Lower leg skin (tissue), 4 donors: ENCODE data around the gene ISM1. TPM values are rescaled to one million over a fixed set of nuclear protein-coding genes. Genes with fewer than 3 reads are reported as not detected.
"Not testable (repeated sequence)": the region's sequence is repeated elsewhere in the genome, so short reads cannot be mapped to it uniquely, and the experiment has no call there.

Experiments used
- DNase-seq, 2 donors: peaks; one replicate each; pipeline ENCODE4 v3.0.0-alpha.2; 2019; ENCODE audit warnings: low spot score in 2 of 2
- H3K4me3 ChIP-seq: fragments of 200-600 bp; sonication (generic); 2 replicates; pipeline ENCODE4 v1.5.1; 2017; ENCODE audit warnings: mild to moderate bottlenecking, low read depth; ENCODE audit not compliant: poor library complexity, severe bottlenecking
- POLR2A ChIP-seq, 2 donors: fragments of 450-650 bp; IDR thresholded peaks; one replicate each; pipeline ENCODE4 v1.6.1; 2016 to 2017; ENCODE audit warnings: antibody characterized with exemption in 2 of 2, mild to moderate bottlenecking in 1 of 2, moderate library complexity in 1 of 2
- WGBS, 2 donors: methylation state at CpG; one replicate each; pipeline ENCODE4 v1.1.5; 2018; 5-methylcytosine and 5-hydroxymethylcytosine counted together
- intact Hi-C: fragments of 100-400 bp; cut with DNase I; formaldehyde crosslinking; loops from one replicate; pipeline ENCODE4 v1.15.0; 2023; ENCODE audit warnings: low total_unique reads
- total RNA-seq, 4 donors: library from RNA; depleted of rRNA; stranded (reverse); fragments of >200 nt; gene quantifications; one replicate each; pipeline ENCODE4 v1.1.0, GENCODE V29; 2016
- TF ChIP-seq, protein P1 (sequence below), 3 donors: fragments of 450-650 bp; IDR thresholded peaks; one replicate each; pipeline ENCODE4 v1.5.1; 2016; ENCODE audit warnings: antibody characterized with exemption in 3 of 3, mild to moderate bottlenecking in 3 of 3, moderate library complexity in 2 of 3

Gene ISM1
- total RNA-seq, 4 donors from 2014 or later, result 12.4 to 27.6 (median 24.1) TPM

GRCh38 chr20:13229538-13229937 is 8.5 kb downstream of the ISM1 start:
- no peak overlapping the region for H3K4me3 ChIP-seq
- intact Hi-C loops, result no loop called here
- no peak for DNase-seq
- TF ChIP-seq, protein P1, sequence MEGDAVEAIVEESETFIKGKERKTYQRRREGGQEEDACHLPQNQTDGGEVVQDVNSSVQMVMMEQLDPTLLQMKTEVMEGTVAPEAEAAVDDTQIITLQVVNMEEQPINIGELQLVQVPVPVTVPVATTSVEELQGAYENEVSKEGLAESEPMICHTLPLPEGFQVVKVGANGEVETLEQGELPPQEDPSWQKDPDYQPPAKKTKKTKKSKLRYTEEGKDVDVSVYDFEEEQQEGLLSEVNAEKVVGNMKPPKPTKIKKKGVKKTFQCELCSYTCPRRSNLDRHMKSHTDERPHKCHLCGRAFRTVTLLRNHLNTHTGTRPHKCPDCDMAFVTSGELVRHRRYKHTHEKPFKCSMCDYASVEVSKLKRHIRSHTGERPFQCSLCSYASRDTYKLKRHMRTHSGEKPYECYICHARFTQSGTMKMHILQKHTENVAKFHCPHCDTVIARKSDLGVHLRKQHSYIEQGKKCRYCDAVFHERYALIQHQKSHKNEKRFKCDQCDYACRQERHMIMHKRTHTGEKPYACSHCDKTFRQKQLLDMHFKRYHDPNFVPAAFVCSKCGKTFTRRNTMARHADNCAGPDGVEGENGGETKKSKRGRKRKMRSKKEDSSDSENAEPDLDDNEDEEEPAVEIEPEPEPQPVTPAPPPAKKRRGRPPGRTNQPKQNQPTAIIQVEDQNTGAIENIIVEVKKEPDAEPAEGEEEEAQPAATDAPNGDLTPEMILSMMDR (IDR thresholded peaks at IDR 0.05), result no peak

DNA sequence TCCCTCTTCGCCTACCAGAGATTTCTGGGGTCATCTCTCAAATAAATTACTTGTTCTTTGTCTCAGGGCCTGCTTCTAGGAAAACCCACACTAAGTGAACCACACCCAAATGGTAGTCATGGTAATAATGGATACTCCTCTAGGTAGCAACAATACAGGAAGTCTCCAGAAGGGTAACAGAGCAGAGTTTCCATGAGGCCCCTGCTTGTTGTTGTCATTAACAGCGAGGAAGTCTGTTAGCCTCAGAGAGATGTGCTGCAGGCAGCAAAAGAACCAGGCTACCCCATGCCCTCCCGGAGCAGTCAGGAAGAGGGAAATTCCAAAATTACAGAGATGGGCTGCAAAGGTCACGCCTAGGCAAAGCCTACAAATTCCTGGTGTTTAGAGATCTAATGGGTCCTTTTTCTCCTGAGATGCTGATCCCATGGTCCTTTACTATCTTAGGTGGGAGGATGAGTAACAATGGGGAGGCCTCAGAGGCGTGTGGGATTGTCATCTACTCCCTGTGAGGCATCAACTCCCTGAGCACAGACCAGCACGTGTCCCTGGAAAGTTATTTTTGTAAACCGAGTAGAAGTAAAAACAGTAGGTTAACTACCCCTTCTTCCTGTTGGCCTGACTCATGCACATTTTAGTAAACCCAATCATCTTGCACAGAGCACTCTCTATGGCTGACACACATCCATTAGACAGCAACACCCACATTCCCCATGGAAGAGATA is 10.1 kb downstream of the ISM1 start:
- no peak for DNase-seq
- intact Hi-C loops, result no loop called here
- no peak overlapping the region for H3K4me3 ChIP-seq
- TF ChIP-seq POLR2A (IDR thresholded peaks at IDR 0.05), result no peak
- TF ChIP-seq, protein P1 (IDR thresholded peaks at IDR 0.05), result no peak
- WGBS, 2 donors, result 61 to 62% methylated on average over 7 of the region's 7 CpGs

DNA sequence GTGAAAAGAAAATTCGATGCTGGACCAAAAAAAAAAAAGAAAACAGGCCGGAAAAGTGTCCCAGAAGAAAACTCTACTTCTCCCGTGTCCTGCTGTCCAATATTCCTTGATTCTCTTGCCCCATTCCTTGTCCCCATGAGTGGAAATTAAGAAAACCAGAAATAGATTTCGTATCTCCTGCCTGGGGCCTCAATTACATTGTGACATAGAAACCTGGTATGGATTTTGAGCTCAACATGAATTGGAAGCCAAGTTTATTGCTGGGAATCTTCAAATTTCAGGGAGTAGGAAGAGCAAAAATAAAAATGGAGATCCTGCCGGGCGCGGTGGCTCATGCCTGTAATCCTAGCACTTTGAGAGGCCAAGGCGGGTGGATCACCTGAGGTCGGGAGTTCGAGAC is 11.9 kb downstream of the ISM1 start:
- intact Hi-C loops, result no loop called here
- TF ChIP-seq, protein P1 (IDR thresholded peaks at IDR 0.05), result no peak
- TF ChIP-seq POLR2A (IDR thresholded peaks at IDR 0.05), result no peak
- WGBS, 2 donors, result 90 to 96% methylated on average over 10 of the region's 10 CpGs
- no peak for DNase-seq
- H3K4me3 ChIP-seq, result no peak overlapping the region

GRCh38 chr20:13234961-13235360 is 13.9 kb downstream of the ISM1 start:
- WGBS, 2 donors, result 76 to 88% methylated on average over 1 of the region's 1 CpG
- DNase-seq, result no peak
- H3K4me3 ChIP-seq, result no peak overlapping the region
- intact Hi-C loops, result no loop called here
- TF ChIP-seq, protein P1 (IDR thresholded peaks at IDR 0.05), result no peak
- no peak for TF ChIP-seq POLR2A (IDR thresholded peaks at IDR 0.05)

- WGBS, 2 donors, result 91 to 95% methylated on average over 2 of the region's 2 CpGs
- H3K4me3 ChIP-seq, DNase-seq, intact Hi-C loops: not testable (repeated sequence)
These were observed 15.3 kb downstream of the ISM1 start for GRCh38 chr20:13236360-13236759.

- intact Hi-C loops, result no loop called here
- 78 to 100% methylated on average over 1 of the region's 1 CpG for WGBS, 2 donors
- H3K4me3 ChIP-seq, result no peak overlapping the region
These were observed 16.1 kb downstream of the ISM1 start for GRCh38 chr20:13236990-13237720.

More at GRCh38 chr20:13236990-13237720, 16.1 kb downstream of the ISM1 start:
- no peak for TF ChIP-seq POLR2A (IDR thresholded peaks at IDR 0.05)
- TF ChIP-seq, protein P1 (IDR thresholded peaks at IDR 0.05), result no peak
- DNase-seq, result no peak
